Activated CD4-positive, alpha-beta T cell treated with anti-CD3 and anti-CD28 coated beads, Interleukin-2, amount 10 ng/mL, durations not matched to agents 24 days and 14 days (primary cell): ENCODE measurements around the gene SNHG17. TPM values are rescaled to one million over a fixed set of nuclear protein-coding genes. Genes with fewer than 3 reads are reported as not detected.

ENCODE experiments used
- total RNA-seq: library from RNA; stranded (reverse); gene quantifications from 2 replicates; pipeline ENCODE4 v1.2.3, GENCODE V29; 2022

The SNHG17 gene
- total RNA-seq, 1 donor from 2014 or later = 111 TPM

Other genes with a start within 250 kb of the SNHG17 start
- not detected in 2 replicates for gene KIAA1755, start 174.6 kb downstream of the SNHG17 start, total RNA-seq
- not detected in 2 replicates for gene BPI, start 131.2 kb downstream of the SNHG17 start, total RNA-seq
- not detected in 2 replicates for gene LBP, start 88.8 kb downstream of the SNHG17 start, total RNA-seq
- gene RALGAPB, start 37.5 kb upstream of the SNHG17 start, total RNA-seq = 28.3 and 29.8 TPM in 2 replicates
- gene ADIG, start 145.9 kb upstream of the SNHG17 start, total RNA-seq = not detected in 2 replicates
- not detected in 2 replicates for gene ARHGAP40, start 166.5 kb upstream of the SNHG17 start, total RNA-seq